NT2/D1 (cell line): Measurements from ENCODE around the gene SPRTN.

ENCODE experiments used
- SUZ12 ChIP-seq: IDR thresholded peaks from 2 replicates; pipeline ENCODE4 v1.6.1; 2011; ENCODE audit not compliant: insufficient read length, insufficient read depth; ENCODE audit errors: extremely low read depth
- YY1 ChIP-seq: IDR thresholded peaks from 2 replicates; pipeline ENCODE4 v1.6.1; 2011; ENCODE audit not compliant: insufficient read length, insufficient read depth
- ZNF274 ChIP-seq: IDR thresholded peaks from 2 replicates; pipeline ENCODE4 v1.6.1; 2011; ENCODE audit warnings: mild to moderate bottlenecking, low read depth, low read length

- TF ChIP-seq YY1 (no peak), SUZ12 (no peak), ZNF274 (no peak)
Observed at GRCh38 chr1:231324660-231325059, 13.4 kb upstream of the SPRTN start.
